ENCODE data around the gene PDIK1L. TPM values are rescaled to one million over a fixed set of nuclear protein-coding genes. Genes with fewer than 3 reads are reported as not detected.

Gene PDIK1L
- total RNA-seq, 4 donors from 2014 or later, result 4.4 to 8.7 (median 5.9) TPM

- in situ Hi-C loops (cut with MboI; ENCODE audit: low sequenced_read_pairs in 4 of 4) (loop anchor here in 1 of 4 donors (10.0 to 25.0 kb wide), 2 partner anchors 107 to 255 kb away; partner anchors contain the start of gene PAQR7), intact Hi-C loops (cut with DNase I; ENCODE audit: low total_unique reads) (no loop called here)
- Histone ChIP-seq H3K4me3 (no peak overlapping the region), H3K9me3 (no peaks in the 10 kb centered on the region), H3K4me1 (peaks cover 0 to 9% of the 10 kb centered on the region in 2 donors), H3K36me3 (no peaks in the 10 kb centered on the region), H3K27ac (no peak overlapping the region), H3K27me3 (no peaks in the 10 kb centered on the region)
- ATAC-seq (no peak), DNase-seq (no peak)
- TF ChIP-seq POLR2A (IDR thresholded peaks at IDR 0.05), result no peak
- TF ChIP-seq, protein P1, sequence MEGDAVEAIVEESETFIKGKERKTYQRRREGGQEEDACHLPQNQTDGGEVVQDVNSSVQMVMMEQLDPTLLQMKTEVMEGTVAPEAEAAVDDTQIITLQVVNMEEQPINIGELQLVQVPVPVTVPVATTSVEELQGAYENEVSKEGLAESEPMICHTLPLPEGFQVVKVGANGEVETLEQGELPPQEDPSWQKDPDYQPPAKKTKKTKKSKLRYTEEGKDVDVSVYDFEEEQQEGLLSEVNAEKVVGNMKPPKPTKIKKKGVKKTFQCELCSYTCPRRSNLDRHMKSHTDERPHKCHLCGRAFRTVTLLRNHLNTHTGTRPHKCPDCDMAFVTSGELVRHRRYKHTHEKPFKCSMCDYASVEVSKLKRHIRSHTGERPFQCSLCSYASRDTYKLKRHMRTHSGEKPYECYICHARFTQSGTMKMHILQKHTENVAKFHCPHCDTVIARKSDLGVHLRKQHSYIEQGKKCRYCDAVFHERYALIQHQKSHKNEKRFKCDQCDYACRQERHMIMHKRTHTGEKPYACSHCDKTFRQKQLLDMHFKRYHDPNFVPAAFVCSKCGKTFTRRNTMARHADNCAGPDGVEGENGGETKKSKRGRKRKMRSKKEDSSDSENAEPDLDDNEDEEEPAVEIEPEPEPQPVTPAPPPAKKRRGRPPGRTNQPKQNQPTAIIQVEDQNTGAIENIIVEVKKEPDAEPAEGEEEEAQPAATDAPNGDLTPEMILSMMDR (IDR thresholded peaks at IDR 0.05 in 4 of 5, conservative IDR thresholded peaks at IDR 0.05 in 1 of 5), result no peak
These were observed 30.5 kb downstream of the PDIK1L start for GRCh38 chr1:26142159-26142558.

- H3K9me3 ChIP-seq, result no peaks in the 10 kb centered on the region
- in situ Hi-C loops (cut with MboI; ENCODE audit: low sequenced_read_pairs in 4 of 4), result loop anchor here (5.0 to 25.0 kb wide), 4 partner anchors 38 to 258 kb away; partner anchors contain the start of gene PAQR7 (in 1 of the 4)
- no peaks in the 10 kb centered on the region for H3K36me3 ChIP-seq
- TF ChIP-seq, protein P1 (IDR thresholded peaks at IDR 0.05 in 4 of 5, conservative IDR thresholded peaks at IDR 0.05 in 1 of 5), result peak; percentile 54 to 93 (median 85)
- no peak for TF ChIP-seq POLR2A (IDR thresholded peaks at IDR 0.05)
- peaks cover 0 to 9% of the 10 kb centered on the region in 2 donors for H3K4me1 ChIP-seq
- intact Hi-C loops (cut with DNase I; ENCODE audit: low total_unique reads), result loop anchor here (1.0 kb wide), 2 partner anchors 40 to 109 kb away; no protein-coding TSS in a partner anchor
- no peak overlapping the region for H3K4me3 ChIP-seq
- peak overlapping the region in 2 of 4 donors; percentile 37 to 38 for H3K27ac ChIP-seq
- peak; percentile 99 to 100 for ATAC-seq
- DNase-seq, result peak; percentile 64 to 78
- no peaks in the 10 kb centered on the region for H3K27me3 ChIP-seq
These were observed 33.7 kb downstream of the PDIK1L start for GRCh38 chr1:26145041-26145959.

DNA sequence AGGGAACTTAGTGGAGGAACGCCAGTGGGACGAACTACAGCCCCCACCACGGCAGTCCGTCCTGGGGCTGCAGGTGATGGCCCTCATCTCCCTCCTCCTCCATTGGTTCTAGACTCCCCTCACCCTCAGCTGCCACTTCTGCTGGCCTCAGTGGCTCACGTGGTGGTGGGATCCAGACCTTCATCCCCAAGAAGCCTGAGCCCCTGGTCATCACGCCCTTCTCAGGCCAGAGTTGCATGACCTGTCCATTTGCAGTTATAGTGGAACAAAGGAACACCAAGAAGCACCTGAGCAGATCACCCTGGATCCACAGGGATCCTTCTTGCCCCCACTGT is 34.3 kb downstream of the PDIK1L start:
- in situ Hi-C loops (cut with MboI; ENCODE audit: low sequenced_read_pairs in 4 of 4), result loop anchor here (5.0 to 25.0 kb wide), 4 partner anchors 39 to 259 kb away; partner anchors contain the start of gene PAQR7 (in 1 of the 4)
- TF ChIP-seq, protein P1 (IDR thresholded peaks at IDR 0.05 in 4 of 5, conservative IDR thresholded peaks at IDR 0.05 in 1 of 5), result no peak
- no peak for TF ChIP-seq POLR2A (IDR thresholded peaks at IDR 0.05)
- H3K36me3 ChIP-seq, result no peaks in the 10 kb centered on the region
- intact Hi-C loops (cut with DNase I; ENCODE audit: low total_unique reads), result loop anchor here (1.0 kb wide), 2 partner anchors 41 to 110 kb away; no protein-coding TSS in a partner anchor
- peaks cover 0 to 12% of the 10 kb centered on the region in 2 donors for H3K4me1 ChIP-seq
- ATAC-seq (no peak), DNase-seq (no peak)
- no peaks in the 10 kb centered on the region for H3K9me3 ChIP-seq
- H3K27me3 ChIP-seq, result no peaks in the 10 kb centered on the region
- H3K4me3 ChIP-seq, result no peak overlapping the region
- no peak overlapping the region for H3K27ac ChIP-seq

- Histone ChIP-seq H3K36me3 (no peaks in the 10 kb centered on the region), H3K9me3 (no peaks in the 10 kb centered on the region), H3K4me1 (peaks cover 0 to 12% of the 10 kb centered on the region in 2 donors), H3K27me3 (no peaks in the 10 kb centered on the region), H3K4me3 (no peak overlapping the region), H3K27ac (no peak overlapping the region)
- in situ Hi-C loops (cut with MboI; ENCODE audit: low sequenced_read_pairs in 4 of 4) (loop anchor here (5.0 to 25.0 kb wide), 4 partner anchors 42 to 262 kb away; partner anchors contain the start of gene PAQR7 (in 1 of the 4)), intact Hi-C loops (cut with DNase I; ENCODE audit: low total_unique reads) (no loop called here)
- TF ChIP-seq, protein P1 (IDR thresholded peaks at IDR 0.05 in 4 of 5, conservative IDR thresholded peaks at IDR 0.05 in 1 of 5), result no peak
- no peak for TF ChIP-seq POLR2A (IDR thresholded peaks at IDR 0.05)
- DNase-seq (no peak), ATAC-seq (no peak)
These were observed 37.3 kb downstream of the PDIK1L start for GRCh38 chr1:26148887-26149286.
